ENCODE data around the gene STX5.

DNA sequence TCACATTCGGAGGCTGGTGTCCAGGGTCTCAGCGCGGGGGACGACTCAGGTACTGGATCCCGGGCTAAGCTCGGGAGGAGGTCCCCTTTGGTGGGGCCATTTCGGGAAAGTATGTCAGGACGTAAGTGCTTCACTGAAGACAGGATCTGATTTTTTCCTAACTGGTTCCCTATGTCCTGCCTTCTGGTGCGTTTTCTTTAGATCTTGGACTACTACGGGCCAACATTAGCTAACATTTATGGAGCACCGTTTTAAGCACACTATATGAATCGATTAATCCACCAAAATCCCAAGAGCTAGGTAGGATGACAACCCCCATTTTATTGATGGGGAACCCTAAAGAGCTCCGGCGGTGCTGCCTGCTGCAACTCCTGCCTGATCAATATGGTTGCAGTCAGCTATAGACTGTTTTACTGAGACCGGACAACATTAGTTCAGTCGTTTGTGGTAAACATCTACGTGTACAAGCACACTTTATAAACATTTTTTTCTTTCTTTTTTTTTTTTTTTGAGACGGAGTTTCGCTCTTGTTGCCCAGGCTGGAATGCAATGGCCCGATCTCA is 24.6 kb upstream of the STX5 start:
- TF ChIP-seq, protein P1, sequence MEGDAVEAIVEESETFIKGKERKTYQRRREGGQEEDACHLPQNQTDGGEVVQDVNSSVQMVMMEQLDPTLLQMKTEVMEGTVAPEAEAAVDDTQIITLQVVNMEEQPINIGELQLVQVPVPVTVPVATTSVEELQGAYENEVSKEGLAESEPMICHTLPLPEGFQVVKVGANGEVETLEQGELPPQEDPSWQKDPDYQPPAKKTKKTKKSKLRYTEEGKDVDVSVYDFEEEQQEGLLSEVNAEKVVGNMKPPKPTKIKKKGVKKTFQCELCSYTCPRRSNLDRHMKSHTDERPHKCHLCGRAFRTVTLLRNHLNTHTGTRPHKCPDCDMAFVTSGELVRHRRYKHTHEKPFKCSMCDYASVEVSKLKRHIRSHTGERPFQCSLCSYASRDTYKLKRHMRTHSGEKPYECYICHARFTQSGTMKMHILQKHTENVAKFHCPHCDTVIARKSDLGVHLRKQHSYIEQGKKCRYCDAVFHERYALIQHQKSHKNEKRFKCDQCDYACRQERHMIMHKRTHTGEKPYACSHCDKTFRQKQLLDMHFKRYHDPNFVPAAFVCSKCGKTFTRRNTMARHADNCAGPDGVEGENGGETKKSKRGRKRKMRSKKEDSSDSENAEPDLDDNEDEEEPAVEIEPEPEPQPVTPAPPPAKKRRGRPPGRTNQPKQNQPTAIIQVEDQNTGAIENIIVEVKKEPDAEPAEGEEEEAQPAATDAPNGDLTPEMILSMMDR (IDR thresholded peaks at IDR 0.05 in 8 of 11, conservative IDR thresholded peaks at IDR 0.05 in 3 of 11) = no peak
- TF ChIP-seq POLR2A (IDR thresholded peaks at IDR 0.05) (no peak), POLR2AphosphoS5 (IDR thresholded peaks at IDR 0.05) (no peak)
